HG03520 (cell line): ENCODE data around the gene PLEKHG3.
"Not testable (repeated sequence)": the region's sequence is repeated elsewhere in the genome, so short reads cannot be mapped to it uniquely, and the experiment has no call there.

Experiments used
- ATAC-seq: cut with Tn5 transposase; IDR thresholded peaks from one replicate; pipeline ENCODE4 v1.9.1; 2021; ENCODE audit warnings: mild to moderate bottlenecking, moderate library complexity; ENCODE audit not compliant: unreplicated experiment

Gene PLEKHG3

GRCh38 chr14:64686282-64686615 lies 18.0 kb upstream of the PLEKHG3 start:
- no peak for ATAC-seq

GRCh38 chr14:64688031-64688430 lies 16.2 kb upstream of the PLEKHG3 start:
- no peak for ATAC-seq

GRCh38 chr14:64688811-64689281 lies 15.4 kb upstream of the PLEKHG3 start:
- no peak for ATAC-seq

GRCh38 chr14:64689289-64689688 lies 14.9 kb upstream of the PLEKHG3 start:
- no peak for ATAC-seq

- ATAC-seq, result not testable (repeated sequence)
Observed at GRCh38 chr14:64690607-64691006, 13.6 kb upstream of the PLEKHG3 start.

- ATAC-seq, result no peak
Observed at GRCh38 chr14:64691376-64691775, 12.8 kb upstream of the PLEKHG3 start.

- ATAC-seq, result no peak
Observed at GRCh38 chr14:64692189-64692985, 11.8 kb upstream of the PLEKHG3 start.

GRCh38 chr14:64692986-64693809 lies 11.0 kb upstream of the PLEKHG3 start:
- ATAC-seq, result no peak

GRCh38 chr14:64693810-64694165 lies 10.4 kb upstream of the PLEKHG3 start:
- no peak for ATAC-seq

- ATAC-seq, result no peak
Observed at GRCh38 chr14:64695071-64695470, 9.2 kb upstream of the PLEKHG3 start.

GRCh38 chr14:64696355-64696857 lies 7.8 kb upstream of the PLEKHG3 start:
- no peak for ATAC-seq

GRCh38 chr14:64698903-64699302 lies 5.3 kb upstream of the PLEKHG3 start:
- ATAC-seq, result no peak

- ATAC-seq, result no peak
Observed at GRCh38 chr14:64700290-64700689, 3.9 kb upstream of the PLEKHG3 start.

- no peak for ATAC-seq
Observed at GRCh38 chr14:64700894-64701293, 3.3 kb upstream of the PLEKHG3 start.

- no peak for ATAC-seq
Observed at GRCh38 chr14:64701660-64702059, 2.6 kb upstream of the PLEKHG3 start.

GRCh38 chr14:64702493-64703394 lies 1.5 kb upstream of the PLEKHG3 start:
- no peak for ATAC-seq

GRCh38 chr14:64703395-64704142 lies 655 bp upstream of the PLEKHG3 start:
- ATAC-seq, result no peak

GRCh38 chr14:64704743-64705380 lies 638 bp downstream of the PLEKHG3 start:
- no peak for ATAC-seq

- ATAC-seq, result no peak
Observed at GRCh38 chr14:64705381-64706118, 1.3 kb downstream of the PLEKHG3 start.
